Raji (cell line): ENCODE measurements around the gene MINAR1.

Experiments
- POLR2A ChIP-seq: IDR thresholded peaks from 2 replicates; pipeline ENCODE4 v1.6.1; 2011; ENCODE audit warnings: low read depth, low read length, control low read depth; ENCODE audit not compliant: insufficient read depth

MINAR1 gene

GRCh38 chr15:79425591-79426295 is 6.4 kb upstream of the MINAR1 start:
- no peak for TF ChIP-seq POLR2A

- no peak for TF ChIP-seq POLR2A
Observed at GRCh38 chr15:79427781-79428598, 4.1 kb upstream of the MINAR1 start.

GRCh38 chr15:79430901-79431635 is 1.1 kb upstream of the MINAR1 start:
- TF ChIP-seq POLR2A = no peak

- TF ChIP-seq POLR2A = no peak
Observed at GRCh38 chr15:79432345-79433275, 474 bp downstream of the MINAR1 start.

GRCh38 chr15:79433276-79433990 is 1.3 kb downstream of the MINAR1 start:
- no peak for TF ChIP-seq POLR2A

GRCh38 chr15:79434361-79434760 is 2.2 kb downstream of the MINAR1 start:
- TF ChIP-seq POLR2A = no peak

- TF ChIP-seq POLR2A = no peak
Observed at GRCh38 chr15:79436037-79436780, 4.1 kb downstream of the MINAR1 start.

- no peak for TF ChIP-seq POLR2A
Observed at GRCh38 chr15:79437275-79438000, 5.3 kb downstream of the MINAR1 start.

GRCh38 chr15:79439236-79439635 is 7.1 kb downstream of the MINAR1 start:
- TF ChIP-seq POLR2A = no peak

- no peak for TF ChIP-seq POLR2A
Observed at GRCh38 chr15:79440355-79440908, 8.3 kb downstream of the MINAR1 start.

- TF ChIP-seq POLR2A = no peak
Observed at GRCh38 chr15:79442911-79443310, 10.8 kb downstream of the MINAR1 start.

GRCh38 chr15:79447060-79447459 is 14.9 kb downstream of the MINAR1 start:
- TF ChIP-seq POLR2A = no peak
